Measurements from ENCODE around the gene PAK5.

PAK5 gene

DNA sequence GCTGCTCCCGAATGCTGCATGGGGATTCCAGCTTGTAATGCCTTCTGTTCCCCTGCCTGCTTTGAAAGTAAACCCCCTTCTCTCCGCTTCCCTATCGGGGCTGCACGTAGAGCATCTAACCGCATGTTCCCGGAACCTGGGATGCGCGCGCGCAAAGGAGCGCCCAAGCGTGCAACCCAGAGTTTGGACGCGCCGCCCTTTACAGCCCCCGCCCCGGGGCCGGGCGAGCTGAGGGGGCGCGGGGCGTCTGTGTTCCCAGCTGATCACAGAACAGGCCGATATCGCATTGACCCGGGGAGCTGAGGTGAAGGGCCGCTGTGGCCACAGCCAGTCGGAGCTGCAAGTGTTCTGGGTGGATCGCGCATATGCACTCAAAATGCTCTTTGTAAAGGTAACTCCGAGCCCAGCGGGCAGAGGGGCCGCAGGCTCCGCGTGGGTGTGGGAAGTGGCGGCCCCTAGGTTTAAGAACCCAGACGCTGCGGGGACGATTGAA, 323.1 kb downstream of the PAK5 start:
- peak in 2 of 3 donors; percentile 45 to 46 for DNase-seq

DNA sequence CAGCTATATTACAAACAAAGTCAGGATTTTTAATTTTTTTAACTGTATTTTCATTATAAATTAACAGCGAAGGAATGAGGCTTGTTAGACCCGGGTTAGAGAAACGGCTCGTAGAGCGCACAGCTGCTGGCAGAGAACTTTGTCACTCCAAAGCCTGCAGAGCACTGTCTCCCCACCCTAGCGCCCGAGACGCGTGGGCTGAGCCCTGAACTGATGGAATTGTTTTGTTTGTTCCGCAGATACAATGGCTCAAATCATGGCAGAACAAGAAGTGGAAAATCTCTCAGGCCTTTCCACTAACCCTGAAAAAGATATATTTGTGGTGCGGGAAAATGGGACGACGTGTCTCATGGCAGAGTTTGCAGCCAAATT, 323.7 kb downstream of the PAK5 start:
- peak in 1 of 3 donors; percentile 39 for DNase-seq

- DNase-seq = peak in 2 of 3 donors; percentile 47 to 62
These were observed 324.2 kb downstream of the PAK5 start, which contains the start of gene LAMP5 for GRCh38 chr20:9514461-9515213. Gene LAMP5 (plus strand): TSS chr20:9514590. CDS start chr20:9514853, 263 bp downstream.

DNA sequence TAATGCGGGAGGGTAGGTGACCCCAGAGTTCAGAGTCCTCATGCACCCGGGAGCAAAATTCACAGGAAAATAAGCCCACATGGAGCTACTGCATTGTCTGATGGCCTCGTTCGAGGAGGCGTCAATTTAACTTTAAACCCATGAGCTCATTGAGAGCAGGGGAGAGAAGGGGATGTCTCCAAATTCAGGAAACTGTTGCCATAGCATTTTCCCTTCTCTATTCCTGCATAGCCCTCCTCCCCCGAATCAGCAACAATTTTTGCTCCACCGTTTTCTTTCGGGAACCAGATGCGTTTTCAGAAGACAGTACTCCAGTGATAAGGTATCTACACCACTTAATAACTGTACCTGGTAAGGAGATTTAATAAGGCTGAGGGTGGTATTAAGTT, 324.8 kb downstream of the PAK5 start:
- DNase-seq = no peak

DNA sequence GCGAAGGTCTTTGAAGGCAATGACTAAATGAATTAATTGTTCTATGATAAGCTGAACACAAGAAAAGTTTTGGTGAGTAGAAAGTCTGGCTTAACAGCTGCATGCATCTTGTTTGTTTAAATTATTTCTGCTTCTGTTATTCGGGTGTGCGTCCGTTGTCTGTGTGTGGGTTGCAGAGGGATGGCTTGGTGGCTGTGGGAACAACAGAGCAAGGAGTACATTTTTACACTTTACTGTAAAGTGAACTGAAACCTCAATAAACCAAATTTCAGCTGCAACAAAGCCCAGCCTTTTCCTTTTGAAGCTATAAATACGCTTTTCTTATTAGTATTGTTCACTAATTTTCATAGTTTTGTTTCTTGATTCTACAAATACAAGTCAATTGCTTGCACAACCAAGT, 328.0 kb downstream of the PAK5 start:
- DNase-seq = no peak

GRCh38 chr20:9509246-9509645, 329.6 kb downstream of the PAK5 start:
- no peak for DNase-seq

GRCh38 chr20:9508696-9509178, 330.1 kb downstream of the PAK5 start:
- DNase-seq = peak in 1 of 3 donors; percentile 26

DNA sequence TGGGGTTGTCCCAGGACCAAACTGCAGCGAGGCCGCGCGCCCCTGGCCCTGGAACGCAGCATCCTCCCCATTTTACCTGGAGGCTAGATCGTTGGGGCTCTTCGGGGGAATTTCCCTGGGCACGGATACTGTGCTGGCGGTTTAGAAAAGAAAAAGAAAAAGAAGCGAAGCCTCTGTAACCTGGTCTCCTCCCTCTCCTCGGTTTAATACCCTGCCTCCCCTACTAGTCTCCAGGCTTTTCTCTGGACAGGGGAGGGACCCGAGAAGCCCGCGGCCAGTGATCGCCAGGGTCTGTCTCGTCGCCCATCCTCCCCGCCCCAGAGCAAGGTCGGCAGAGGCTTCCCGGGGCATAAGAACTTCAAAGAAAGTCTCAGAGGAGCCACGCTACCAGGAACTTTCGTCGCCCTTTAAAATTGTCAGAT, 330.6 kb downstream of the PAK5 start:
- DNase-seq = no peak

DNA sequence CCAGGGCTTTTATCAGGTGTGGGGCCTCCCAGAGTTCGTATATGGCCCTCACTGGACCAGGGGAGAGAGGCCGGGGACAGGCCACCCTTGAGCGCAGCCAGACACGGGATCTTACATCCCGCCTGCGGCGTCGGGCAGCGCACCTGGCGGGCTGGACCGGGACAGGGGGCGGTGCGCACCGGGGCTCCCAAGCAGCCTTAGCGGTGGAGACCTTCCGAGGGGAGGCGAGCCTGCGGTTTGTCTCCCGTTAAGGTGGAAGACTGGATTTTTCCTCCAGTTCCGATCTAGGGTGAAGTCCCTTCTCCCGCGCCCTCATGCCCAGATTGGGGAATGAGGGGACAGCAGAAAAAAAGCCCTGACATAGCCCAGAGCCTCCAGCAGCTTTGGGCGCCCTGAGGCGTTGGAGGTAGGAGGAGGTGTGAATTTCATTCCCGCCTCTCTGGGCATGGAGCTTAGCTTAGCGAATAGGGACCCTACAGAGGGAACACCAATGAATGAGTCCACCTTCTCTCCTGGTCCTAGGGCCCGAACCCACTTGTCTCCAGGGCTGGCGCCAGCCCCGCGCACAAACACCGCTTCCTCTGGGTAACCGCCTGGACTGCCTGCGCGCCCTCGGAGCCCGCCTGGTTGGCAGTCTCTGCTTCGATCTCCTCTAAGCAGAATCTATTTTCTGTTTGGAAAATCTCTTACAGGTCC, 331.2 kb downstream of the PAK5 start:
- peak in 1 of 3 donors; percentile 25 for DNase-seq

GRCh38 chr20:9506964-9507369, 331.9 kb downstream of the PAK5 start:
- peak in 1 of 3 donors; percentile 47 for DNase-seq

DNA sequence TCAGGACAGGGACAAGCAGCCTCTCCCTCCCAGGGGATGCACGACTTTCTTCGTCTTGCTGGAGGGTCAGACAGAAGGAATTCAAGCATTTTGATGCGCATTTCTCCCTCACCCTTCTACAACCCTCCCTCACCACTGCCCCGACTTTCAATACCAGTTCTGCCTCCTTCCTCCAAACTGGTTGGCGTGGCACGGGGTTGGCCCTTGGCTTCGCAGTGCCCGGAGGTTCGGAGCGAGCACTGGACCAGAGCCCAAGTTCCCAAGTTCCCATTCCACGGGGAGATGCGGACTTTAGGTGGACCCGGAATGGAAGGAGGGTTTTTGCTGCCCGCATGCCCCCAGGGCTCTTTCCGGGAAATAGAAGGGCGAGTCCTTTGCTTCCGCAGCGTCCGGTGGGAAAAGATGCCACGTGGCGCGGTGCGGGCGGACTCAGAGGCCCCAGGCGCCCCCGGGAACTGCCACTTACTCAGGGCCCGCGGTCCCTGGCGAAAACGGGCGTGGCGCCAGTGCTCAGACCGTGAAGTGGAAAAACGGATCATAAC, 332.5 kb downstream of the PAK5 start:
- peak; percentile 76 to 86 (median 79) for DNase-seq

DNA sequence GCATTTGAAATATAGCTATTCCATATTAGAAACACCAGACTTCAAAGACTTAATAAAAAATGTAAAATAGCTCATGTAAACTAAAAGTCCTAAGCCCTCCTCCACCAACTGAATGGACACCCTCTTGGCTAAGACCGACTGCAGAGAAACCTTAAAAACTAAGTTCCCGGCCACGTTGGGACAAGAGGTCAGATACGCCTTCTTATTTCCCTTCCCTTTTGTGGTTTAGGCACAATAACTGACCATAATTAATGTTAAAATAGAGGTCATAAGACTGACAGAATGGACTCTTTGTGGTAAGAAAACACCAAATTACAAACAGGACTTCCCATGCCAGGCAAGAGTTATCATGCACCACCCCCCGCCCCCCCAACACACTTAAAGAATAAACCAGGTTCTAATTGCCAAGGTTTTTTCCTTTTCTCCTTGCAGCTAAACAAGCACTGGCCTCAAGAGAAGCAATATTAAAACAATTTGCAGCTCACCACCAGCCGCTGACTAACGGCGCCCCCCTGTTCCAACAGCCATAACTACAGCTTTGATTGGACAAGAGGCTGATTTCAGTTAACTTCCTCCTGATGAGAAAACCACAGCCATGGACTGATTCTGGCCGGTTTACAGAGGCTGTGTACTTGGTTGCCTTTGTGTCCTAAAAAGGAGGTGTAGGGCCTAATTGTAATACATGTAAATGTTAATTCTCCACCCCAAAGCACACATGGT, 335.2 kb downstream of the PAK5 start:
- peak; percentile 77 to 81 (median 80) for DNase-seq

DNA sequence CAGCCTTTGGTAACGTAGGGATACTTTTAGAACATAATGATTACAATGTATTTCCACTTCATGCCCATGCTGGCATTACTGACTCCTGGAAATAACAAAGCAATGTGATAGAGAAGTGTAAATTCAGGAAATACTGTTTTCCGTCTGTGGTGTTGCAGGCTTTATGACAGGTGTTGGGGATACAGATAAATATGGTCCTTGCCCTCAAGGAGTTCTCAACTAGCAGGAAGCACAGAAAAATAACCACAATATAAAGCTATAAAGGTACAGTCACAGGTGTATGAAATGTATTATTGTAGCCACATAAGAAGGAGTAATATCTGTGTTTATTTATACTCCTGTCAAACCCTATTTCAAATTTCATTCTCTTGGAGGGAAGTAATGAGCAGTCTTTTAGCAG, 337.4 kb downstream of the PAK5 start:
- no peak for DNase-seq

- DNase-seq = peak; percentile 89 to 95 (median 94)
These were observed 338.8 kb downstream of the PAK5 start for GRCh38 chr20:9500121-9500520.

GRCh38 chr20:9499126-9499899, 339.6 kb downstream of the PAK5 start:
- peak; percentile 51 to 78 (median 67) for DNase-seq

DNA sequence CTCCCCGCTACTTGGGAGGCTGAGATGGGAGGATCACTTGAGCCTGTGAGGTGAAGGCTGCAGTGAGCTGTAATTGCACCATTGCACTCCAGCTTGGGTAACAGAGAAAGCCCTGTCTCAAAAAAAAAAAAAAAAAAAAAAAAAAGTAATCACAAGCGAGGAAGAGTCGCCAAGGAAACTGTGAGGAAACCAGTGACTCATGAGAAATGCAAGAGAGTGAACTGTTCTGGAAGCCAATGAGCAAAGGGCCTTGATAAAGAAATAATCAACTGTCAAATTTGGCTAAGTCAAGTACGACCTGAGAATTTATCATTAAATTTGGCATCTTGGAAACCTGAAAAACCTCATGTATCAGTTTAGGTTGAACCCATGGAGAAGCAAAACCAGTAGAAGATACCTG, 340.6 kb downstream of the PAK5 start:
- peak; percentile 74 to 90 (median 84) for DNase-seq

DNA sequence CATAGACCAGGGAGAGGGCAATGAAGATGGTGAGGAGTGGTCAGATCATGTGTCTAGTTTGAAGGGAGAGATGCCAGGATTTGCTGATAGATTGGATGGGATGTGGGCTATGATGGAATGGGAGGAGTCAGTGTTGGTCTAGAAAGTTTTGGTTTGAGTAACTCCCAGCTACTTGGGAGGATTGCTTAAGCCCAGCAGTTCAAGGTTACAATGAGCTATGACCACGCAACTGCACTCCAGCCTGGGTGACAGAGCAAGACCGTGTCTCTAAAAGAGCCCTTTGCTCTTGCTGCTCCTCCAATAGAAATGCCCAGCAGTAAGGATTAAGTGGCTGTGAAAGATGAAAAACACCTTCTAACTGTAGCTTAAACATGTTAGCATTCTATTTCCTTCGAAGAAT, 342.7 kb downstream of the PAK5 start:
- DNase-seq = peak; percentile 49 to 62 (median 56)

DNA sequence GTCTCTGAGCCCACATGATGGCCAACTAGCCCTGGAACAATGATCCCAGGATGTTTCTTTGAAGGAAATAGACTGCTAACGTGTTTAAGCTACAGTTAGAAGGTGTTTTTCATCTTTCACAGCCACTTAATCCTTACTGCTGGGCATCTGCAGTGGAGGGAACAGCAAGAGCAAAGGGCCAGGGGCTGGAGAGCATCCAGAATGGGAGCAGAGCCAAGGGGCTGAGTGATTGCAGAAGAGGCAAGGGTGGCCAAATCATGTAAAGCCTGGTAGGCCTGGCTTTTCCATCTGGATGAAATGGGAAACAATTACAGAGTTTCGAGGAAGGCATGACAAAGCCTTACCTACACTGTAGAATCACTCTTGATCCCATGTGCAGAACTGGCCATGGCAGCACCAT, 343.2 kb downstream of the PAK5 start:
- DNase-seq = no peak

- no peak for DNase-seq
These were observed 345.1 kb downstream of the PAK5 start for GRCh38 chr20:9493803-9494202.

GRCh38 chr20:9492067-9492466, 346.8 kb downstream of the PAK5 start:
- DNase-seq = no peak

GRCh38 chr20:9491324-9491723, 347.6 kb downstream of the PAK5 start:
- DNase-seq = peak in 2 of 3 donors; percentile 39 to 53

GRCh38 chr20:9490631-9491030, 348.2 kb downstream of the PAK5 start:
- DNase-seq = peak in 2 of 3 donors; percentile 20 to 25

Measured in suppressor macrophage treated with lipopolysaccharide for 1 hour (primary cell).